Vagina (tissue), 2 donors: ENCODE results near the gene C1QL1.

ENCODE experiments used
- CTCF ChIP-seq, 3 experiments: fragments of 450-650 bp in 2 of 3; fragments of 200-600 bp in 1 of 3; sonication (generic) in 1 of 3; IDR thresholded peaks; one replicate each; pipeline ENCODE4 v1.5.1; 2017 to 2019; ENCODE audit warnings: antibody characterized with exemption in 3 of 3, mild to moderate bottlenecking in 2 of 3, moderate library complexity in 2 of 3
- POLR2A ChIP-seq, 2 donors: fragments of 450-650 bp; IDR thresholded peaks; one replicate each; pipeline ENCODE4 v1.6.1; 2017; ENCODE audit warnings: antibody characterized with exemption in 2 of 2, mild to moderate bottlenecking in 2 of 2, moderate library complexity in 2 of 2

GRCh38 chr17:45008216-45008615 lies 40.1 kb upstream of the C1QL1 start:
- TF ChIP-seq CTCF (IDR thresholded peaks at IDR 0.05) = no peak
- no peak for TF ChIP-seq POLR2A (IDR thresholded peaks at IDR 0.05)
